HG02852 (cell line): ENCODE results near the gene KCNK16.
A peak's percentile ranks its signal among the peaks of the same experiment; 100 is the strongest.
"Not testable (repeated sequence)": the region's sequence is repeated elsewhere in the genome, so short reads cannot be mapped to it uniquely, and the experiment has no call there.

Source experiments
- ATAC-seq: cut with Tn5 transposase; IDR thresholded peaks from one replicate; pipeline ENCODE4 v1.9.1; 2021; ENCODE audit warnings: mild to moderate bottlenecking, moderate library complexity; ENCODE audit not compliant: unreplicated experiment

The KCNK16 gene

DNA sequence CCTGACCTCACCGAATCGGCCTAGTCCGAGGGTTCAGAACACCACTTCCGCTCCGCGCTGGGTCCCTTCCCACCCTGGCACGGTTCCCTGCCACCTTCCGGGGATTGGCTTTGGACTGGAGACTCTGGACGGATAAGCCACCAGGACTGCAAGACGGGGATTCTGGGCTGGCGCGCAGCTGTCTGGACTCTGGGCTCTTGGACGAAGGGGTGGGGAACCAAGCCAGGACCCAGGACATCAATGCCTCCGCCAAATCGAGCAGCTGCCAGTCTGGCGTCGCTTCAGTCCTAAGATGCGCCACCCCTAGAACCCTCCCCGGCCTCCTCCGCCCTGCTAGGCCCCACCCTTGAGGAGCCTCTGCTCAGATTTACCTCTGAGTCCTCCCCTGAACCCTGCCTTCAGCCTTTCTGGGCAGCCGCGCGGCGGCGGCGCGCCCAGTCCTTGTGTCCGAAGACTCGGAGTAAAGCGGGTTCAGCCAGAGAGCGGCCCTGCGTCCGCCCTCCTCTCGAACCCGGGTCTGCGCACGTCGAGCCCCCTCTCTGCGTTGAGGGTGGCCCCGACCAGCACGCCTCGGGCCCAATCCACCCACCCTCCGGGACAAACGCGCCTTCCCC lies 9.5 kb downstream of the KCNK16 start:
- no peak for ATAC-seq

GRCh38 chr6:39310542-39310941 lies 12.0 kb downstream of the KCNK16 start:
- no peak for ATAC-seq

DNA sequence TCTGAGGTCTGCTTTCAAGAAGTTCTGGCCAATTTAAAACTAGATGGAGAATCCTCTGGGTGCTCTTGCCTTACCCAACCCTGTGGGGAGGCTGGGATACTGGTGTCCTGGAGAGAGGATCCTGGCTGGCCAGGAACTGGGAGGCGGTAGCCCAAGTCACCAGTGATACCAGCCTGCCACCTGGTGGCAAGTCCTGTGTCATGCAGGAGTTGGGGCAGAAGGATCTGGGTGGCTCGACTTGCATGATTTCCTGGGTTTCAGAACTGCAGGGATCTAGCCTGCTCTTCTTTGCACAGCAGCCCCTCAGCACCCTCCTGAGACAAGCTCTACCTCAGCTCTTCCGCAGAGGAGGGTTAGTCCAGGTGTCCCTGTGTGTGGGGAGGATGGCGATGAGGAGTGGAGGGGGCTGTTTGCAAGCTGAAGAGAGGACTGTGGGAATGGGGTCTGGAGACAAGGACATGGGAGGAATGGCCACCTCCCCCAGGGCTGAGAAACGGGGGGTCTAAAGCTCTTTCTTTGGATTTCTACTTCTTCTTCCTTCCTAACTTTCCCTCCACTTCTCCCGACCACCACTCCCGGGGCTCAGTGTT lies 12.5 kb downstream of the KCNK16 start:
- no peak for ATAC-seq

DNA sequence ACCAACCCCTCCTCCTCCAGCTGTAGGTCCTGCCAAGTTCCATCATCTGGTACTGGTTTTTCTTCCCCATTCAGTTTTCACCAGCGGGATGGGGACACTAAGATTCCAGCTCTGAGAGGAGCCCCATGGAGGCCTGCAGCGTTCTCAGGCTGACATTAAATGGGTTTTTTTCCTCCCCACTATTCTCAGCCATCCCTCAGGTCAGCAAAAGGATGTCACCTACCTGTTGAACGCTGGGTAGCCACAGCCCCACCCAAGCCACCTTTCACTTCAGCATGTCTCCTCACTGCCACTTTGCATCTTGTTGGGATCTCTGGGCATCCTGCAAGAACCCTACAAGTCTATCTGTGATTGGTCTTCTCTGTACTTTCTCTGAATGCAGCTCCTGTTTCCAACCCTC lies 15.0 kb downstream of the KCNK16 start:
- ATAC-seq = no peak

- ATAC-seq = no peak
These were observed 17.6 kb downstream of the KCNK16 start for GRCh38 chr6:39304951-39305350.

DNA sequence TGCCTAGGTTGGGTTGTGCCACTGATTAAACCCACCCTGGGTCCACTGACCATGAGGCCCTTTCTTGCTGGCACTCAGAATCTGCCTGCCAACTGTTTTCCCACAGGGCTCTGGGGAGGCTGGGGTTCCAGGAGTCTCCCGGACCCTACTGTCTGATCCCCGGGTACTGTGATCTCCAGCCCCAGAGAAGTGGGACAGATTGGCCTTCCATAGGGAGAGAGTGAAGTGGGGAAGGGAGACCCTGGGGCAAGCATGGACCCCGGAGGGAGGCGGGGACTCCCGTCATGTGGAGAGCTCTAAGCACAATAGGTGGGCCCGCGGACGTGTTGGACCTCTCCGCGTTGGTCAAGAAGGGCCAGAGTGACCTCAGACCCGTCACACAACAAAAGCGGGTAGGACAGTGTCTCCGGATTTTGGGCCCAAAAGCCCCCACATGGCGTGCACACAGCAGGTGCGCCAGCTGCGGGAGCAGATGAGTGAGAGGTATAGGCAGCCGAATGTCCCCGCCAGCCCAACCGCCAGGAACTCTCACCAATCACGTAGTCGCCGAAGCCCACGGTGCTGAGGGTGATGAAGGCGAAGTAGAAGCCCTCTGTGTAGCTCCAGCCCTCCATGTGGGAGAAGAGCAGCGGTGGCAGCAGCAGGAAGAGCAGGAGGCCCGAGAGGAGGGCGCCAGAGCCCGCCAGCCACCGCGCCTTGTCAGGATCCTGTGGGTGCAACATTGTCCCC lies 18.9 kb downstream of the KCNK16 start:
- ATAC-seq = no peak

DNA sequence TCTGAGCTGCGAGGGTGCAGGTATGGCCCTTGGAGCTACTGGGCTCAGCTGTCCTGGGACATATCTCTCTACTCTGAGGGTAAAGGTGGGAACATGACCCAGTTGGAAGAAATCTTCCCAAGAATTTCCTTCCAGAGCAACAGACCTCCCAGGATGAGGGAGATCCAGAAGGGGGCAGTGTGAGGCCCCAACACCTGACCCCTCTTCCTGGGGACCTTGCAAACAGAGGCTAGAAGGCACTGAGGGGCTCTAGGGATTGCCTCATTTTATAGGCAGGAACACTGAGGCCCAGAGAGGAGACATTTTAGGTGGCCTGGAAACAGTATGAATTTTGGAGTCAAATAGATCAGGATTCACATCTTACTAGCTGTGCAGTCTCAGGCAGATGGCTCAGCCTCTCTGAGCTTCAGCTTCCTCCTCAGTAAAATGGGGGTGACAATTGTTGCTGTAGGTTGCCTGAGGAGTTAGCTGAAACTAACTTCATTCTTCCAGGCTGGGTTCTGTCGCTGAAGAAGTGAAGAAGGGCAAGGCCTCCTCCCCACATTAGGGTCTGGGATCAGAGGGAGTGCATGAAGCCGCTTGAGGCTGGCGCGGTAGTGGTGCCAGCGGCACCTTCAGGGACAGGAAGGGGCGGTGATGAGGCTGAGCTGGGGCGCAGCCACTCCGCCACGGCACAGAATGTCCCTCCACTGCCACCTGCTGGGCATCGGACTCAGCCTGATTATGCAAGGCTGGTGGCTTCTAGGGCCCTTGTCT lies 19.7 kb downstream of the KCNK16 start:
- peak; percentile 81 for ATAC-seq

DNA sequence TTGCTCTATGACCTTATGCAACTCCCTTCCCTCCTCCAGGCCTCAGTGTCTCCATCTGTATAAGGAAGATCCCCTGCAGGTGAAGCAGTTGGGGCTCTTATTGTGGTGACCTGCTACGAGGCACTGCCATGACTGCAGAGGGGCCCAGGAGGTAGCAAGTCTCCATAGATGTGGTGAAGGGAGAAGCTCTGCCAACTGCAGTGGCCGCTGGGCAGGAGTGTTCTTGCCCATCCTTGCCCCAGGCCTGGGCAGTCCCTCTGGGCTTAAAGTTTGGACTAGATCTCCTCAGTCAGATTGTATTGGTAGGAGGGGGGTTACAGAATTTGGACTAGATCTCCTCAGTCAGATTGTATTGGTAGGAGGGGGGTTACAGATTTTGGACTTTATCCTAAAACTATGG lies 20.5 kb downstream of the KCNK16 start:
- ATAC-seq = no peak

GRCh38 chr6:39301606-39302005 lies 20.9 kb downstream of the KCNK16 start:
- ATAC-seq = no peak

- ATAC-seq = no peak
These were observed 21.8 kb downstream of the KCNK16 start for GRCh38 chr6:39300739-39301138.

- ATAC-seq = no peak
These were observed 24.4 kb downstream of the KCNK16 start for GRCh38 chr6:39298061-39298460.

DNA sequence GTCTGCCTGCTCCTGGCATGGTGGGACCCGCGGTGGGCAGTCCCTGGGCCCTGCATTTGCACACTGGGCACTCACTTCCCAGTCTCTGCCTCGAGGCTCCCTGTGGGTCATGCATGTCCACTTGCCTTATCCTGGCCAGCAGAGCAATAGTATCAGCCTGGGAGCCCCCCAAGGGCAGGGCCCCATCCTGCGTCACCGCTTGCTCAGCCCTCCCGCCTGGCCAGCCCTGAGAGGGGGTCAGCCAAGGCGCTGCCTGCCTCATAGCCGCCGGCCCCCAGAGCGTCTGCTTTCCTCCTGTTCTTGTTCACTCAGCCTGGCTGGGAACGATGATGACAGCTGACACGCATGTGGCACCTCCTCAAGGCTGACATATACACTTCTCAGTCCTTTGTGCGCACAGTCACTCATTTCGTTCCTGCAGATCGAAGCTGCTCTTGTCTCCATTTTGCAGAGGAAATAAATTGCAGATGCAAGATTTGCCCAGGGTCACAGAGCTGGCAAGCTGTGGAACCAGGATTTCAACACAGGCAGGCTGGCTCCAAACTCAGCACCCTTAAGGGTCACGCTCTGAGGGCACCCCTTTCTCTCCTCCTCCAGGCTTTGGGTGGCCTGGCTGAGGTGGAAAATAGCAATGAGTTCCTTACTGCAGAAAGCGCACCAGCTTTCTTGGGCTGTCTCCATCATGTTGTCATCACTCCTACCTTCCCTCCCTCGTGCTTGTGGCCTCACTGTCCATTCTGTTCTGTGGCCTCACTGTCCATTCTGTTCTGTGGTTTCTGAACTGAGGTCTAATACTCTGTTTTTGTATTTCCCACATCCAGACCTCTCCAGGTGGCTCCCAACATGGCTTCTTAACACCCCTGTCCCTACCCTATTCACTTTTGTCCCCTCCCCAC lies 25.5 kb downstream of the KCNK16 start:
- ATAC-seq = no peak

DNA sequence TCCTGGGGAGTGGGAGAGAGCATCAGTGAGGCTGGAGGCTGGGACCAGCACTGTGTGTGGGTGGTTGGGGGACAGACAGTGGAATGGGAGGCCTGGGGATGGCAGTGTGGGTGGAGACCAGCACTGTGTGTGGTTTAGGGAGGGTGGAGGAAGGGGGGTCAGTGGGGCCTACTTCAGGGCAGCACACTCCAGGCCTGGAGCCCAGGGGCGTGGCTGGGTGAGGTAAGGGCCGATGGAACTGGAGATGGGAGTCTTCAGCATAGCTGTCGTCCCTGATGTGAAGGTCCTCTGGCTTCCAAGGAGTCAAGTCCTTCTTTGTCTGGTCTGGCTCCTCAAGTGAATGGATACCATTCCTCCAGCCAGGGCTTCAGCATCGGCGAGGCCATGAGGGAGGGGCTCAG lies 26.9 kb downstream of the KCNK16 start:
- no peak for ATAC-seq

GRCh38 chr6:39294899-39295298 lies 27.6 kb downstream of the KCNK16 start:
- ATAC-seq = no peak

- ATAC-seq = no peak
These were observed 28.4 kb downstream of the KCNK16 start for GRCh38 chr6:39294133-39294532.

- no peak for ATAC-seq
These were observed 29.9 kb downstream of the KCNK16 start for GRCh38 chr6:39292637-39293036.

DNA sequence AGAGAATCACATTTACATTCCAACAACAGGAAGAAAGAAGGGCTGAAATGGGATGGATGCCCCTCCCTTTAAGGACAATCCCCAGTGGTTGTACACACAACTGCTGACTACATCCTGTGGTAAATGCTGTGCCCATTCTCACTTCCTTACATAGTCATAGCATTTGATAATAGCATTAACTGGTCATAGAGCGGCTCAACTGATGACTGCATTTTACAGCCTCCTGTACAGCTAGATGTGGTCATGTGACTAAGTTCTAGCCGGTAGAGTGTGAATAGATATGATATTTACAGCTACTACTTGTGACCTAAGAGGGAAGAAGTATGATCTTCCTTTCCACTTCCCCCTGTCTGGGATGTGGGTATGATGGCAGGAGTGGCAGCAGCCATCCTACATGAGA lies 33.0 kb downstream of the KCNK16 start:
- no peak for ATAC-seq

- no peak for ATAC-seq
These were observed 34.9 kb downstream of the KCNK16 start for GRCh38 chr6:39287601-39288000.

DNA sequence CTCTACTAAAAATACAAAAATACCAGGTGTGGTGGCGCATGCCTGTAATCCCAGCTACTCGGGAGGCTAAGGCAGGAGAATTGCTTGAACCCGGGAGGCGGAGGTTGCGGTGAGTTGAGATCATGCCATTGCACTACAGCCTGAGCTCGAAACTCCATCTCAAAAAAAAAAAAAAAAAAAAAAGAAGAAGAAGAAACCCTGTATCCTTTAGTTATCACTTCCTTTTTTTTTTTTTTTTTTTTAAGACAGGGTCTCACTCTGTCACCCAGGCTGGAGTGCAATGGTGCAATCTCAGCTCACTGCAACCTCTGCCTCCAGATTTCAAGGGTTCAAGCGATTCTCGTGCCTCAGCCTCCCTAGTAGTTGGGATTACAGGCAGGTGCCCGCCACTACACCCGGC lies 35.9 kb downstream of the KCNK16 start:
- not testable (repeated sequence) for ATAC-seq

GRCh38 chr6:39282774-39283173 lies 39.7 kb downstream of the KCNK16 start:
- ATAC-seq = no peak
